AG08396 (cell line): Measurements from ENCODE around the gene POU2AF1.

Source experiments
- DNase-seq: peaks from one replicate; pipeline ENCODE4 v3.0.0; 2012; ENCODE audit warnings: low spot score, mixed read lengths

POU2AF1 gene

GRCh38 chr11:111360150-111361043, 18.7 kb downstream of the POU2AF1 start:
- no peak for DNase-seq

- no peak for DNase-seq
Observed at GRCh38 chr11:111359223-111360149, 19.6 kb downstream of the POU2AF1 start.

GRCh38 chr11:111358038-111359001, 20.8 kb downstream of the POU2AF1 start:
- no peak for DNase-seq

GRCh38 chr11:111357150-111358037, 21.7 kb downstream of the POU2AF1 start:
- no peak for DNase-seq

- no peak for DNase-seq
Observed at GRCh38 chr11:111356660-111357048, 22.4 kb downstream of the POU2AF1 start.

- no peak for DNase-seq
Observed at GRCh38 chr11:111355956-111356659, 23.0 kb downstream of the POU2AF1 start.

GRCh38 chr11:111355101-111355500, 24.0 kb downstream of the POU2AF1 start:
- no peak for DNase-seq

GRCh38 chr11:111354601-111354891, 24.5 kb downstream of the POU2AF1 start:
- DNase-seq: no peak

- no peak for DNase-seq
Observed at GRCh38 chr11:111353776-111354600, 25.1 kb downstream of the POU2AF1 start.

- no peak for DNase-seq
Observed at GRCh38 chr11:111352935-111353710, 26.0 kb downstream of the POU2AF1 start.

GRCh38 chr11:111352231-111352746, 26.8 kb downstream of the POU2AF1 start:
- DNase-seq: no peak

- DNase-seq: no peak
Observed at GRCh38 chr11:111351374-111352055, 27.6 kb downstream of the POU2AF1 start.

- DNase-seq: no peak
Observed at GRCh38 chr11:111350811-111351210, 28.3 kb downstream of the POU2AF1 start.

- no peak for DNase-seq
Observed at GRCh38 chr11:111349191-111349695, 29.8 kb downstream of the POU2AF1 start.

GRCh38 chr11:111348147-111348546, 30.9 kb downstream of the POU2AF1 start:
- no peak for DNase-seq

- no peak for DNase-seq
Observed at GRCh38 chr11:111347723-111348115, 31.4 kb downstream of the POU2AF1 start.

GRCh38 chr11:111347002-111347722, 31.9 kb downstream of the POU2AF1 start:
- no peak for DNase-seq
